CD1c-positive myeloid dendritic cell (primary cell): Measurements from ENCODE around the gene COPS7A.

Experiments used
- DNase-seq: peaks from one replicate; pipeline ENCODE4 v3.0.0-alpha.2; 2016; ENCODE audit errors: extremely low spot score

COPS7A gene

DNA sequence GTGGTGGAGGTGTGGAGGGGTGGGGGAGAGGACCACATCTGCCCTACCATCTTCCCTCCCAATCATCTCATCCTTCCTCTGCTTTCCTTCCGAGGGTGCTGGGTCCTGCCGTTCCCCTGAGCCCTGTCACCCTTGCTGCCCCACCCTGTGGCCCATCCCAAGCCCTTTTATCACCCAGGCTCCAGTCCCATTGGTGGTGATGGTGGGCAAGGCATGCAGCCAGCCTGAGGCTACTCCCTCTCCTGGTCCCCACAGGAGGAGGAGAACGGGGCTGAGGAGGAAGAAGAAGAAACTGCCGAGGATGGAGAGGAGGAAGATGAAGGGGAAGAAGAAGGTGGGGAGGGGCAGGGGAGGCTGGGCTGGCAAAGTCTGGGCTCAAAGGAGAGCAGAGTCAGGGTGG lies 45.8 kb downstream of the COPS7A start:
- no peak for DNase-seq

DNA sequence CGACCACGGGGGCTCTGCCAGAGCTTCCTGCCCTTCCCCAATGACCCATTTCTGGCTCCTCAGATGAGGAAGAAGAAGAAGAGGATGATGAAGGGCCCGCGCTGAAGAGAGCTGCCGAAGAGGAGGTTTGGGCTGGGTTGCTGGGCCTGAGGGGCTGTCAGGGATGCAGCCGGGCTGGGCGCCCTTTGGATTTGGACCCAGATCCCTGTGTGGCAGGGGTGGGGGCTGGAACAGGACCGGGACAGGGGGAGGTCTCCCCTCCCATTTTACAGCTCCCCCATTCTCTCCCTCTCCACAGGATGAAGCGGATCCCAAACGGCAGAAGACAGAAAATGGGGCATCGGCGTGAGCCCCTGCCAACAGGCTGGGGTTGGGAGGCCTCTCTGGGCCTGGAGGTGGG lies 46.2 kb downstream of the COPS7A start:
- DNase-seq: no peak

DNA sequence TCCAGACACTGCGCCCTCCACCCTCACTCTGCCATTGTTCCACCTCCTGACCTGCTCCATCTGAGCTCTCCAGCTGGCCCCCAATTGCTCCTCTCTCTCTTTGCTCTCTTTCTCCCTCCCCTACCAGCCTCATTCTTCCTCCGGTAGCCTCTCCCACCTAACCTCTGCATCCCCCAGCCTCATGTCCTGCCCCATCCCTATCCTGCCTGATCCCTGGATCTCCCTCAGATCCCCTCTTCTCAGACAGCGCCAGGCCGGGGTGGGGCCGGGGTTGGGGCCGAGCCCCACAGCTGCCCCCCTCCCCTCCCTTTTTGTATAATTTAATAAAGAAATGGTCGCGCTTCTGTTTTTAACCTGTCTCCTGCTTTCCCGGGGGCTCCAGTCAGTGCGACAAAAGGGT lies 46.8 kb downstream of the COPS7A start:
- DNase-seq: no peak

DNA sequence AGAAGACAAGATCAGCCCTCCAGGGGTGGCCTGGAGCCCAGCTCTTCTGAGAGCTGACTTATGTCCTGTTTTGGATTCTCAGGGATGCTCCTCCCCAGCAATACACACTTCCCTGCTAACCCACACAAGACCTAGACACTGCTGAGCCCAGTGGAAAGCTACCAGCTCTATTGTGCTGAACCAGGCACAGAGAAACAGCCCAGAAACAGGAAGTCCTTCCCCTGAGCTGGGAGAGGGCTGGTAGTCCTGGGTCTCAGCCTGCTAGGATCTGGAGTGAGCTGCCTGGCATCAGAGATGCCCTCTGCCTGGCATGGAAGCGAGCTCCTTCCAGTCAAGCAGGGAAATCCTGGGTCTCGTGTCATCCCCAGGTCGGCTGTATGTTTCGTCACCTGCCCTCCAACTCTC lies 47.2 kb downstream of the COPS7A start:
- peak; percentile 88 for DNase-seq

DNA sequence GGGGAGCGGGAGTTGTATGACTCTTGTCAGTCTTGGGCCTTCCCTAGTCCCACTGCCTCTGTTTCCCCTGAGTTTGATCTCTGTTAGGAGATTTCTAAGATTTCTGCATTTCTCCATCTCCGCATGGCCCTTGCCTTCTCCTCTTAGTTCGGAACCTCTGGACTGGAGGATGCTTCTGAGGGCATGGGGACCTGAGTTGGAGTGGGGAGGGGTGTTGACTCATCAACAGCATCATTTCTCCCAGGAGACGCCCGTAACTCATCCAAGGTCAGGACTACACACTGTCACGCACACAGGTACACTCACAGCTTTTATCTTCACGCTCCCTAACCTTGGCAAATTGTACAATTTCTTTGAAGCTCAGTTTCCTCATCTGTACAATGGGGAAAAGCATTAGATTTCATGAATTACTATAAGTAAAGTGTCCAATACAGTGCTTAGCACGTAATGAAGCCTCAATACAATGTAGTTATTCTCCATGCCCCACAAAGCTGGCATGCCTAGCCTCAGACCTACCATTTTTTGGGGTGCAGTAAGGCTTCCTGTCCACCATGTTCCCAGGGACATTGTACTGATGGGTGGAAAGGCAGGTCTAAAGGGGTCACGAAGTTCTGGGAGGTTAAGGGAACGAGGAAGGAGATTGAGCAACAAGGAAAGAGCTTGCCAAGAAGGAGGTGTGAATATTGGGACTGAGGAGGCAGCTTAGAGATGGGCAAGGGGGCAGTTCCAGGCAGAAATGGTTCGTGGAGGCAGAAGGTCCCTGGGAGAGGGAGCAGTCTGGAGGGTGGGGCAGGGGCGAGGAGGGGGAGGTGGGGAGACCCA lies 47.9 kb downstream of the COPS7A start:
- no peak for DNase-seq

DNA sequence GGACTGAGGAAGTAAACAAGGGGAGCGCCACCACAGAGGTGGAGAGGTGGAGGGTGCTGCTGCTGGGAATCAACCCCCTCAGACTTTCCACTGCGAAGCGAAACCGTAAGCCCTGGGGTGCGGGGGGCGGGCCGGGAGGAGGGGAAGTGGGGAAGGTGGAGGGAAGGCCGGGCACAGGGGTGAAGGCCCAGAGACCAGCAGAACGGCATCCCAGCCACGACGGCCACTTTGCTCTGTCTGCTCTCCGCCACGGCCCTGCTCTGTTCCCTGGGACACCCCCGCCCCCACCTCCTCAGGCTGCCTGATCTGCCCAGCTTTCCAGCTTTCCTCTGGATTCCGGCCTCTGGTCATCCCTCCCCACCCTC lies 48.5 kb downstream of the COPS7A start, which contains the start of gene LAG3:
Gene LAG3 (plus strand): TSS at position 190 of the 365 bp plus-strand sequence. CDS start 333 bp downstream, outside the sequence.
- DNase-seq: peak; percentile 31

DNA sequence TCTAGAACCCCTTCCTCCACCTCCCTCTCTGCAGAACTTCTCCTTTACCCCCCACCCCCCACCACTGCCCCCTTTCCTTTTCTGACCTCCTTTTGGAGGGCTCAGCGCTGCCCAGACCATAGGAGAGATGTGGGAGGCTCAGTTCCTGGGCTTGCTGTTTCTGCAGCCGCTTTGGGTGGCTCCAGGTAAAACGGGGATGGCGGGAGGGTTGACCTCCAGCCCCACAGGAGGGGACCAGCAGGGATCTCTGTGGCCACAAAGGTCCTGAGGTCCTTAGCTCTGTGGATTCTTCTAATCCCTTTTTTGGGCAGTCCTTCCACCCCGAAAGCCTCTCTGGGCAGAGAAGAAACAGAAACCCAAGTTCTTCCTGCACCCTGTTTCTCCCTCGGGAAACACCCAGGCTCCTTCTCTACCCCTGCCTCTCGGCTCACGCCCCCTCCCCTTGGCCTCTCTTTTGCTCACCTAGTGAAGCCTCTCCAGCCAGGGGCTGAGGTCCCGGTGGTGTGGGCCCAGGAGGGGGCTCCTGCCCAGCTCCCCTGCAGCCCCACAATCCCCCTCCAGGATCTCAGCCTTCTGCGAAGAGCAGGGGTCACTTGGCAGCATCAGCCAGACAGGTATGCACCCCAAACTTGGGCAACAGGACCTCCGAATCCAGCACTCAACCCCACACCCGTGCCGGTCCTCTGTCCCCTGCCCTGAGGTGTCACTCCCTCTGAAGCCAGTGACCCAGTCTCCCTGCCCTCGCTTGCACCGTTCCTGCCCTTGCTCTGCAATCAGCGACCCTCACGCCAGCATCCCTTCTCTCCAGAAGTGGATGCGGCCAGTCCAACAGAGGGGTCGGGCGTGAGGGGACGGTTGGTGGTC lies 49.1 kb downstream of the COPS7A start:
- no peak for DNase-seq

DNA sequence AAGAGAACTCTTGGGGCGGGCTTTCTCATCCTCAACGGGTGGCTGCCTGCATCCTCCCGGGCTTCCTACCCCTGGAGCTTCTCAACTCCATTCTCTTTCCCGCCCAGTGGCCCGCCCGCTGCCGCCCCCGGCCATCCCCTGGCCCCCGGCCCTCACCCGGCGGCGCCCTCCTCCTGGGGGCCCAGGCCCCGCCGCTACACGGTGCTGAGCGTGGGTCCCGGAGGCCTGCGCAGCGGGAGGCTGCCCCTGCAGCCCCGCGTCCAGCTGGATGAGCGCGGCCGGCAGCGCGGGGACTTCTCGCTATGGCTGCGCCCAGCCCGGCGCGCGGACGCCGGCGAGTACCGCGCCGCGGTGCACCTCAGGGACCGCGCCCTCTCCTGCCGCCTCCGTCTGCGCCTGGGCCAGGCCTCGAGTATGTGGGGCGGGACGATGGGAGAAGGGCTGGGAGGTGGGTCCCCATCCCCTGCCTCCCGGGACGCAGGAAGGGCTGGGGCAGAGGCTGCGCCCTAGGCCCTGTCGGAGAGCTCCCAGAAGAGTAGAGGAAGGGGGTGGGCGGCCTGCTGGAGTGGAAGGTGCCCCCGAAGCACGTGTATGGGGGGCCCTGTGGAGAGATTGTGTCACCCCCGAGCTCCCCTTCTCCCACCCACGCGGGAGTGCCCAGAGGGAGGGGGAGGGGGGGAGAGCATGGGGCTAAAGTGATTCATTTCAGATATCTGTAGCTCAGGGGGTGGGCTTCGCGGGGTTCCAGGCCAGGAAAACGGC lies 49.9 kb downstream of the COPS7A start:
- DNase-seq: no peak

DNA sequence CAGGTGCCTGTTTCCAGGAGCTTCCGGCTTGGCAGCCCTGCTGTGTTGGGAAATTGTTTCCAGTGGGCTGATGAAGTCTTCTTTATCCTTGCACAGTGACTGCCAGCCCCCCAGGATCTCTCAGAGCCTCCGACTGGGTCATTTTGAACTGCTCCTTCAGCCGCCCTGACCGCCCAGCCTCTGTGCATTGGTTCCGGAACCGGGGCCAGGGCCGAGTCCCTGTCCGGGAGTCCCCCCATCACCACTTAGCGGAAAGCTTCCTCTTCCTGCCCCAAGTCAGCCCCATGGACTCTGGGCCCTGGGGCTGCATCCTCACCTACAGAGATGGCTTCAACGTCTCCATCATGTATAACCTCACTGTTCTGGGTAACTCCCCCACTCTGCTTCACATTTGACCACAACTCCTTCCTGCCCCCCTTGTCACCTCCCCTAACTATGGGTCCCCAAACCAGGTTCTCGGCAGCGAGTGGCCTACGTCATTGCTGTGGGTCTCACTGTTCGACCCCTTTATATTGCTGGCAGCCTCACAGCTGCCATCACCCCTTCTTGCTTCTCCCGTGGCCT lies 50.7 kb downstream of the COPS7A start:
- DNase-seq: no peak

DNA sequence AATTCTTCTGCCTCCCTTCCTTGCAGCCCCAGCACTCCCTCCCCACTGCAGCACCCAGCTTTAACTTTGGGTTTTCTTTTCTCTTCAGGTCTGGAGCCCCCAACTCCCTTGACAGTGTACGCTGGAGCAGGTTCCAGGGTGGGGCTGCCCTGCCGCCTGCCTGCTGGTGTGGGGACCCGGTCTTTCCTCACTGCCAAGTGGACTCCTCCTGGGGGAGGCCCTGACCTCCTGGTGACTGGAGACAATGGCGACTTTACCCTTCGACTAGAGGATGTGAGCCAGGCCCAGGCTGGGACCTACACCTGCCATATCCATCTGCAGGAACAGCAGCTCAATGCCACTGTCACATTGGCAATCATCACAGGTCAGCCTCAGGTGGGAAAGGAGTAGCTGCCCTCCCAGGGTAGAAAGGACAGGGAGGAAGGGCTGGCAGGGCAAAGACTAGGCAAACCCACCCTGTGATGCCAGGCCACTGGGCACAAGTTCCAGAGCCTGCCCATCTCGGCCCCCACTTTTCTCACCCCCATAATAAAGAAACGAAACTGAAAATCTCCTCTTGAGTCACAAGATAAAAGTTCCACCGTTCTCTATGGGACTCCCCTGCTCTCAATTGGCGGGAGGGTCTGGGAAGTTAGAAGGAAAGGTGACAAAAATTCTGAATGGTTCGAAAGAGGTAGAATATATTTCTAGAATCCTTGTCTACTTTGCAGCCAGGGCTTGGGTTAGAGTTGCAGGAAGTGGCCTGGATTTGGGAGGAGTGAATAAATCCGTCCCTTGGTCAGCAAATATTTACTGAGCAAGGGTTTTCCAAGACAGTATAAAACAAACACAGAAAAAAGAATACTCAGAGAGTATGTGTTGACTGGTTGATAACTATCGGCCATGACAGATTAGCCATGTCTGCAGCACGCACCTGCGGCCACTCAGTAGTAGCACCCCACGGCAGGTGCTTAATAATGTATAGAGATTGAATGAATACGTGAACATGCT lies 51.6 kb downstream of the COPS7A start:
- no peak for DNase-seq

DNA sequence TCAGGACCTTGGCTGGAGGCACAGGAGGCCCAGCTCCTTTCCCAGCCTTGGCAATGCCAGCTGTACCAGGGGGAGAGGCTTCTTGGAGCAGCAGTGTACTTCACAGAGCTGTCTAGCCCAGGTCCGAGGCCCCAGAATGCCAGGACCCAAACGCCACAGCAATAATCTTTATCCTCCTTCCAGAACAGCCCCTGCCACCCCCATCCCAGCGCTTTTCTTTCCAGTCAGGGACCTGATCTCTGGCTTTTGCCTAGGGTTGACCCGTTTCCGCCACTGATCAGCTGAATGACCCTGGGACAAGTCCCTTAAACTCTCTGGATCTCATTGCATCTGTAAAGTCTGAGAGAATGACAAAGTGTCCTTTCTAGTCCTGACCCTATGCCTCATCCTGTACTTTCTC lies 53.5 kb downstream of the COPS7A start:
- DNase-seq: no peak

DNA sequence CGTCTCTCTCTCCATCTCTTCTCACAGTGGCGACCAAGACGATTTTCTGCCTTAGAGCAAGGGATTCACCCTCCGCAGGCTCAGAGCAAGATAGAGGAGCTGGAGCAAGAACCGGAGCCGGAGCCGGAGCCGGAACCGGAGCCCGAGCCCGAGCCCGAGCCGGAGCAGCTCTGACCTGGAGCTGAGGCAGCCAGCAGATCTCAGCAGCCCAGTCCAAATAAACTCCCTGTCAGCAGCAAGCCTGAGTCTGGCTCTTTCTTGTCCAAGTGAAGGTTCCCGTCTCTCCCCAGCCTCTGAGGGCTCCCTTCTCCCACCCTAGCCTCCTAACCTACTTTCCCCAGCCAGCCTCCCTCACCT lies 54.3 kb downstream of the COPS7A start:
- no peak for DNase-seq

DNA sequence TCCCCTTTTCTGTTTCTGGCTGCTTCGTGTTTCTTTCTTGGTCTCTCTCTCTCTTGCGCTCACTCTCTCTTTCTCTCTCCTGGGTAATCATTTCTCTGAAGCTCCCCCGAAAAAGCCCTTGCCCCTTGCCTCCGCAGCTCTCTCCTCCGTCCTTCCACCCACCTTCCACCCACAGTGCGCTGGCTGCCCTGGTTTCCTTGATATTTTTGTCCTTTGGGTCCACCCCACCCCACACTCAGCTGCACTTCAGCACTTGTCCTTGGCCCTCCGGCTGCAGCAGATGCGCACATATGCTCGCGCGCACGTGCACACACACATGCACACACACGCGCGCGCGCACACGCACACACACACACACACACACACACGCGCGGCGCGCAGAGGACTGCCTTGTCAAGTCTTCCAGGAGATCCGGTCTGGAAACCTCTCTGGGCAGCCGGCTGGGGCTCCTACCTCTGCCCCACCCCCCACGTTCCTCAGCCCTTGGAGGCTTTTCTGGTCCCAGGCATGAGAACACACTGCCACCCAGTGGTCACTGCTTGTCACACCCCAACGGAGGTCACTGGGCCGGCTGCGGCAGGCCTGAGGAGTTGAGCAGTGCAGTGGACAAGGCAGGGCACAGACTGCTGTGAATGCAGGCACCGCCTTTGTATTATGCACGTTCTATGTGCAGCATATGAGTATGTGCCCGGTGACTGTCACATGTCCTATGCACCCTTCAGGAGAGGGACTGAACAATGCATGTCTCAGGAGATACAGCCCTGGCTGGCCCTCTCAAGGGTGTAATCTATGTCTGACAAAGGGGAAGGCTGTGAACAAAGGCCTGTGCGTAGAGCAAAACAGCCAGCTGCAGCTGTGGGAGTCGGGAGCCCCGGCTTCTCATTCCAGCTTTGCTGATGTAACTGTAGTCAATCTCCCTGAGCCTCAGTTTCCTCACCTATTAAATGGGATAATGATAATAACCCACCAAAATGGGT lies 55.0 kb downstream of the COPS7A start:
- DNase-seq: peak; percentile 93

DNA sequence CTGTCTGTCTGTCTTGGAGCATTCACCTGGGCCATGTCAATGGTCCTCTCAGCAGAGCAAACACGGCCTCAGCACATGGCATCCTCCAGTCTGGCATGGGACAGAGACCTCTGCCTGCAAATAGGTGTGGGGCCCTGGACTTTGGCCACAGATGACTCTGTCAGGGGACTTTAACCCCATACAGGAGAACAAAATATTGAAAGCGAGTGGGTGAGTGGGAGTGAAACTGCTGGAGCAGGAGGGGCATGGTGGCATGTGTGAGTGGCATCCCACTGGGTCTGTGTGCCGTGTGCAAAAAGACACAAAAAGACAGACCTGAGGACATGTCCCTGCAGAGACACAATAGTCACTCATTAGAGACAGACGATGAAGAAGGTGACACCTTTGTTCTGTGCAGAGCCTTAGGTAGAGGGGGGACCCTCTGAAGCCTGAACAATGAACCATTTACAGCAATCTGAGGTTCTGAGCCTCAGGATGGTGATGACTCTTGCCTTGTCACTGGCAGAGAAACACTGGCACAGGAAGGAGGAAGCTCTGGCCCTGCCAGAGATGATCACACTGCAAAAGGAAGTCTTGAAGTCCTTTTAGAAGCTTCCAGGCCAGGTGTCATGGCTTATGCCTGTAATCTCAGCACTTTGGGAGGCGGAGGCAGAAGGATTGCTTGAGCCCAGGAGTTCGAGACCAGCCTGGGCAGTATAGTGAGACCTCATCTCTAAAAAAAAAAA lies 56.0 kb downstream of the COPS7A start:
- no peak for DNase-seq

DNA sequence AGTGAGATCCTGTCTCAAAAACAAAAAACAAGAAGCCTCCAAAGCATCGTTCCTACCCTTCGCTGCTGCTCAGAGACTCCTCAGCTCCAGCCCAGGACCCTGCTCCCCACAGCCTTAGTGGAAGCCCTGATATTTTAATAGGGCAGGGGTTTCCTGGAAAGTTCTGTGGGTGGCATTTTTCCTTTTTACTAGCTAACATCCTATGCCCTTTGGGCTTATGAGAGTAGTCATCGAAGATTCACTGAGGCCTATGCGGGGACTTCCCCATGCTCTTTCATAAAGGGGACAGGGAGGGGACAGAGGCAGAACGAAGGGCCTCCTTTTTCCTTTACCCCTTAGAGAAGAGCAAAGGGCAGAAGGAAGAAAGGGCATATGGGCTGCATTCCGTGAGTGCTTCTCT lies 56.7 kb downstream of the COPS7A start:
- no peak for DNase-seq
